Smooth muscle cell (in vitro differentiated cells): ENCODE results near the gene RGS1. TPM values are rescaled to one million over a fixed set of nuclear protein-coding genes. Genes with fewer than 3 reads are reported as not detected.

Experiments
- DNase-seq: peaks from one replicate; lab custom pipeline; 2025; ENCODE audit not compliant: unreplicated experiment; lab: John Stamatoyannopoulos, UW
- H2AFZ ChIP-seq: fragments of 200-600 bp; sonication (generic); 2 replicates; pipeline ENCODE4 v1.6.0; 2016; ENCODE audit warnings: antibody characterized with exemption, low read depth, mild to moderate bottlenecking
- H3F3A ChIP-seq: fragments of 200-600 bp; sonication (generic); 2 replicates; pipeline ENCODE4 v1.6.0; 2017; ENCODE audit warnings: antibody characterized with exemption, low read depth
- H3K27ac ChIP-seq: fragments of 200-600 bp; sonication (generic); 2 replicates; pipeline ENCODE4 v1.5.1; 2016; ENCODE audit warnings: low read depth, mild to moderate bottlenecking
- H3K27me3 ChIP-seq: fragments of 200-600 bp; sonication (generic); 2 replicates; pipeline ENCODE4 v1.6.1; 2016; ENCODE audit warnings: low read depth, mild to moderate bottlenecking
- H3K36me3 ChIP-seq: fragments of 200-600 bp; sonication (generic); 2 replicates; pipeline ENCODE4 v1.5.1; 2016; ENCODE audit warnings: low read depth
- H3K4me1 ChIP-seq: fragments of 200-600 bp; sonication (generic); 2 replicates; pipeline ENCODE4 v1.5.1; 2016; ENCODE audit warnings: low read depth
- H3K4me2 ChIP-seq: fragments of 200-600 bp; sonication (generic); 2 replicates; pipeline ENCODE4 v1.6.0; 2016; ENCODE audit warnings: mild to moderate bottlenecking
- H3K4me3 ChIP-seq: fragments of 200-600 bp; sonication (generic); 2 replicates; pipeline ENCODE4 v1.5.1; 2016; ENCODE audit warnings: mild to moderate bottlenecking
- H3K79me2 ChIP-seq: fragments of 200-600 bp; sonication (generic); 2 replicates; pipeline ENCODE4 v1.6.0; 2016; ENCODE audit warnings: low read depth, mild to moderate bottlenecking
- H3K9ac ChIP-seq: fragments of 200-600 bp; sonication (generic); 2 replicates; pipeline ENCODE4 v1.6.0; 2016; ENCODE audit warnings: low read depth
- H3K9me3 ChIP-seq: fragments of 200-600 bp; sonication (generic); replicated peaks from 2 replicates; pipeline ENCODE4 v1.5.1; 2016; ENCODE audit warnings: low read depth
- H4K20me1 ChIP-seq: fragments of 200-600 bp; sonication (generic); 2 replicates; pipeline ENCODE4 v1.6.0; 2016; ENCODE audit warnings: low read depth
- WGBS: methylation state at CpG from one replicate; pipeline ENCODE4 v1.1.7; 2016; ENCODE audit warnings: low lambda C conversion rate; 5-methylcytosine and 5-hydroxymethylcytosine counted together
- polyA plus RNA-seq: library from polyadenylated mRNA; unstranded; fragments of >200 nt; fragmentation: Nextera tagmentation; extraction: Ambion mirVana; gene quantifications from 2 replicates; pipeline ENCODE4 v1.2.1, GENCODE V29; 2016
- total RNA-seq: library from RNA; depleted of rRNA; stranded (reverse); fragments of >200 nt; gene quantifications from 2 replicates; pipeline ENCODE4 v1.2.3, GENCODE V29; 2014
- TF ChIP-seq, protein P1 (sequence below): fragments of 200-600 bp; sonication (generic); IDR thresholded peaks from 2 replicates; pipeline ENCODE4 v1.5.1; 2017; ENCODE audit warnings: borderline replicate concordance, mild to moderate bottlenecking, antibody characterized with exemption; ENCODE audit not compliant: insufficient read depth, poor library complexity, severe bottlenecking

Gene RGS1
- total and polyA plus RNA-seq, 2 experiments from 2014 or later: 119 to 224 TPM

DNA sequence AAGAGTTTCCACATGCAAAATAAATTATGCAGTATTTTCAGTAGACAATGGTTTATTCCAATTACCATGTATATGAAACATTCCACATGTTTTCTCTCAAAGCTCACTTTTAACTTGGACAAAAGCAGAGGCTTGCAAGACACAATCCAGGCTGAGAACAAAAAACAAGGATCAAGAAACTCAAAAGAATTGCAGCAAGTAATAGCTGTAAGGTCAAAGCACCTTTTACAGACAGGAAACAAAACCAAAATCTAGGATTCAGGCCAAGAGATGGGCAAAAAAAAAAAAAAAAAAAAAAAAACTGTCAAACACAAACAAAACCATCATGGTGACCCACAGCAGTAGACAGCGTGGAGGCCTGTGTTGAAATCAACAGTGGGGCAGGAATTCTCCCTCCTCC lies 9.3 kb downstream of the RGS1 start:
- Histone ChIP-seq H3K27ac (no peak overlapping the region), H3K4me2 (no peak overlapping the region), H3K9ac (no peak overlapping the region), H3K27me3 (no peaks in the 10 kb centered on the region), H2AFZ (no peak overlapping the region), H3F3A (no peaks in the 10 kb centered on the region), H3K4me1 (peaks cover 3% of the 10 kb centered on the region), H3K4me3 (no peak overlapping the region), H3K36me3 (no peaks in the 10 kb centered on the region), H3K79me2 (no peaks in the 10 kb centered on the region), H3K9me3 (no peaks in the 10 kb centered on the region), H4K20me1 (no peaks in the 10 kb centered on the region)
- WGBS: 90% methylated on average over 1 of the region's 1 CpG
- DNase-seq: no peak
- TF ChIP-seq, protein P1, sequence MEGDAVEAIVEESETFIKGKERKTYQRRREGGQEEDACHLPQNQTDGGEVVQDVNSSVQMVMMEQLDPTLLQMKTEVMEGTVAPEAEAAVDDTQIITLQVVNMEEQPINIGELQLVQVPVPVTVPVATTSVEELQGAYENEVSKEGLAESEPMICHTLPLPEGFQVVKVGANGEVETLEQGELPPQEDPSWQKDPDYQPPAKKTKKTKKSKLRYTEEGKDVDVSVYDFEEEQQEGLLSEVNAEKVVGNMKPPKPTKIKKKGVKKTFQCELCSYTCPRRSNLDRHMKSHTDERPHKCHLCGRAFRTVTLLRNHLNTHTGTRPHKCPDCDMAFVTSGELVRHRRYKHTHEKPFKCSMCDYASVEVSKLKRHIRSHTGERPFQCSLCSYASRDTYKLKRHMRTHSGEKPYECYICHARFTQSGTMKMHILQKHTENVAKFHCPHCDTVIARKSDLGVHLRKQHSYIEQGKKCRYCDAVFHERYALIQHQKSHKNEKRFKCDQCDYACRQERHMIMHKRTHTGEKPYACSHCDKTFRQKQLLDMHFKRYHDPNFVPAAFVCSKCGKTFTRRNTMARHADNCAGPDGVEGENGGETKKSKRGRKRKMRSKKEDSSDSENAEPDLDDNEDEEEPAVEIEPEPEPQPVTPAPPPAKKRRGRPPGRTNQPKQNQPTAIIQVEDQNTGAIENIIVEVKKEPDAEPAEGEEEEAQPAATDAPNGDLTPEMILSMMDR: no peak

DNA sequence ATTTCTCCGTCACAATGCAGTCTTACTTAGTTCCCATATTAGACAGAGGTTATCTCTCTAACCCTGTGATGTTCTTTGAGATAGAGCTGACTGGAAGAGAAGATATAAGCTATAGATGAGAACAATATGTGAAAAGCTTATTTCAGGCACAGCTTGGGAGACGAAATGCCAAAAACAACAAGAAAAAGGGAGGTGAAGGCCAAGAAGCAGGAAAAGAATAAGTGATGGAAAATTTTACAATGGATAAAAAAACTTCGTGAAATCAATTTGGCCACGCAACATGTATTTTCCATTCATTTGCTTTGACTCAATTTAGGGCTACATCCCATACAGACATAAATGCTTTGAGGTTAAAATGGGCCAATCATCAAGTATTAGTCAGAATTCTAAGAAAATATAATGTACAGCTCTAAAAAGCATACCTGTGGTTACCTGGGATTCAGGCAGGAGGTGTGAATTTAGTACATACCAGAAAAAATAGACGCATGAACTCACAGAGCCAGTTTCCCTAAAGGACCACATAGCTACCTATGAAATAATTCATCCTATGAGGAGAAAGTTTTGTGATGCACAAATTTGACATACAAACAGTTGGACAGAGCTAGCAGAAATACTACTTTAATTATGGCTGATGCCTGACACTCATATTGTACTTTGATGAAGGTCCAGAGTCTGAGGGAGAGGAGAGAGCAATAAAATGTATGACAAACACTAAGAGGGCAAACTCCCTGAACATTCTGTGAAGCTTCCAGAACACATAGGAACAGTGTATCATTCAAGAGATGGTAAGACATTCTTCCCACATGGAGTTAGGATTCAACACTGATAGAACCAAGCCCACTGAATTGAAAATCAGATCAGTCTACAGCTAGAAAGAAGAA lies 12.1 kb downstream of the RGS1 start:
- Histone ChIP-seq H3K79me2 (no peaks in the 10 kb centered on the region), H3K4me1 (peaks cover 3% of the 10 kb centered on the region), H3F3A (no peaks in the 10 kb centered on the region), H3K36me3 (no peaks in the 10 kb centered on the region), H4K20me1 (no peaks in the 10 kb centered on the region), H3K9me3 (no peaks in the 10 kb centered on the region), H3K27me3 (no peaks in the 10 kb centered on the region), H3K9ac (no peak overlapping the region), H3K27ac (peak overlapping the region; percentile 71), H3K4me2 (peak overlapping the region; percentile 65), H3K4me3 (no peak overlapping the region), H2AFZ (no peak overlapping the region)
- TF ChIP-seq, protein P1: no peak
- WGBS: 86% methylated on average over 5 of the region's 5 CpGs
- DNase-seq: no peak

DNA sequence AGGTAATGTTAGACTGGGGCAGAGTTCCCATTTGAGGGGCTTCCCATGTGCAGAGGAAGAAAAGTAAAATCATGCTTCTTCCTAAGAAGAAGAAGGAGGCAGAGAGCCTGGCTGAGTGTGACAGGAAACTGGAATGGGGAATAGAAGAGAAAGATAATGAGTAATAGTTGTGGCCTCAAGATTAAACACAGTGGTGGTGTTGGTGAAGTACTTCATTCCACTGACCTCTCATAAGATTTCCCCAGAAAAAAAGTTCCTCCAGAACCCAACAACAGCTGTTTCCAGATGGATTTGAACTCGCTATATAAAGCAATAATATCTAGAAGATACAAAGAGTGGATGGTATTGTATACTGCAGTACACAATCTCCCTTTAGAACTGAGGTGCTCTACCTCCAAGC lies 13.0 kb downstream of the RGS1 start:
- no peak for DNase-seq
- H3K36me3 ChIP-seq: no peaks in the 10 kb centered on the region
- peak overlapping the region; percentile 65 for H3K4me2 ChIP-seq
- WGBS: 30% methylated on average over 1 of the region's 1 CpG
- peaks cover 3% of the 10 kb centered on the region for H3K4me1 ChIP-seq
- no peak overlapping the region for H3K9ac ChIP-seq
- TF ChIP-seq, protein P1: no peak
- H3F3A ChIP-seq: no peaks in the 10 kb centered on the region
- H3K79me2 ChIP-seq: no peaks in the 10 kb centered on the region
- peak overlapping the region; percentile 71 for H3K27ac ChIP-seq
- H4K20me1 ChIP-seq: no peaks in the 10 kb centered on the region
- no peaks in the 10 kb centered on the region for H3K9me3 ChIP-seq
- no peak overlapping the region for H3K4me3 ChIP-seq
- H3K27me3 ChIP-seq: no peaks in the 10 kb centered on the region
- H2AFZ ChIP-seq: no peak overlapping the region
